Activated naive CD4-positive, alpha-beta T cell treated with anti-CD3 and anti-CD28 coated beads for 36 hours (primary cell): ENCODE data around the gene IGF1R. TPM values are rescaled to one million over a fixed set of nuclear protein-coding genes. Genes with fewer than 3 reads are reported as not detected.

ENCODE experiments used
- CTCF ChIA-PET: fragments of 350-600 bp; sonication (Branson Sonifier 250); formaldehyde crosslinking; loops from one replicate; lab custom pipeline; 2021; ENCODE audit warnings: antibody characterized with exemption; lab: Charles Lee
- DNase-seq: peaks from one replicate; pipeline ENCODE4 v3.0.0-alpha.2; 2020
- H3K27ac Mint-ChIP-seq: one replicate; pipeline ENCODE4 v1.8.0; 2021; ENCODE audit warnings: mild to moderate bottlenecking, mixed read lengths
- H3K27me3 Mint-ChIP-seq: one replicate; pipeline ENCODE4 v1.8.0; 2021; ENCODE audit warnings: low read depth, mixed read lengths
- H3K36me3 Mint-ChIP-seq: one replicate; pipeline ENCODE4 v1.8.0; 2021; ENCODE audit warnings: low read depth, mixed read lengths
- H3K4me1 Mint-ChIP-seq: one replicate; pipeline ENCODE4 v1.8.0; 2021; ENCODE audit warnings: low read depth, mixed read lengths
- H3K4me3 Mint-ChIP-seq: one replicate; pipeline ENCODE4 v1.8.0; 2021; ENCODE audit warnings: mild to moderate bottlenecking, moderate library complexity, mixed read lengths
- H3K9me3 Mint-ChIP-seq: one replicate; pipeline ENCODE4 v1.8.0; 2021; ENCODE audit warnings: mixed read lengths
- intact Hi-C: fragments of 100-400 bp; cut with micrococcal nuclease; formaldehyde crosslinking; loops from one replicate; pipeline ENCODE4 v1.15.1; 2023
- total RNA-seq, 2 experiments: library from RNA; stranded (reverse); gene quantifications; one replicate each; pipeline ENCODE4 v1.2.3, GENCODE V29; 2021

Gene IGF1R
- total RNA-seq, 2 experiments from 2014 or later: 25.6 to 26.6 TPM

DNA sequence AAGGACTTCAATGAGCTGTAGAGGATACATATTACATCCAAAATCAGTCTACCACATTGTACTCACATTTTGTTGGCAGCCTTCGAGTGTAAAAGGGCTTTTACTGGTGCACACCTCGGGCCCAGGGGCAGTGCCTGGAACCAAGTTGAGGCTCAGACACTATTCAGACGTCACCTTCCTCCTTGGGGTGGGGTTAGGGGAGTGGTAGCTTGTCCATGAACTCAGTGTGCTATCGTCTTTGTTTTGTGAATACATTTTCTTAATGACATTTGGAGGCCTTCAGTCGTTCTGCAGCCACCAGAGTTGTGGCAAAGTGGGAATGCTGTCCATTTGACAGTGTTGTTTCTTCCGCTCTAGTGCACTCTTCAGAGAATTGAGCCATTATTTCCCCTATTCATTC is 245.1 kb downstream of the IGF1R start:
- no peak for DNase-seq
- CTCF ChIA-PET: interaction anchor here (0.6 kb wide), 1 partner anchor 19 kb away, joined by 3 read pairs; no protein-coding TSS in a partner anchor
- intact Hi-C loops: no loop called here
- Mint-ChIP-seq H3K4me1 (peaks cover 9% of the 10 kb centered on the region), H3K4me3 (no peak overlapping the region), H3K27ac (no peak overlapping the region), H3K36me3 (peaks cover 30% of the 10 kb centered on the region), H3K9me3 (no peaks in the 10 kb centered on the region), H3K27me3 (no peaks in the 10 kb centered on the region)

- no peaks in the 10 kb centered on the region for H3K27me3 Mint-ChIP-seq
- intact Hi-C loops: no loop called here
- H3K9me3 Mint-ChIP-seq: no peaks in the 10 kb centered on the region
- no peak overlapping the region for H3K4me3 Mint-ChIP-seq
- DNase-seq: no peak
- CTCF ChIA-PET: interaction anchor here (0.6 to 0.7 kb wide), 2 partner anchors 93 to 379 kb away, joined by 3 to 4 read pairs; no protein-coding TSS in a partner anchor
- H3K36me3 Mint-ChIP-seq: peaks cover 30% of the 10 kb centered on the region
- peaks cover 4% of the 10 kb centered on the region for H3K4me1 Mint-ChIP-seq
- H3K27ac Mint-ChIP-seq: no peak overlapping the region
Measured at GRCh38 chr15:98894312-98894711, 246.0 kb downstream of the IGF1R start.

GRCh38 chr15:98896002-98896721 is 247.8 kb downstream of the IGF1R start:
- Mint-ChIP-seq H3K4me3 (no peak overlapping the region), H3K36me3 (peaks cover 30% of the 10 kb centered on the region), H3K9me3 (no peaks in the 10 kb centered on the region), H3K4me1 (no peaks in the 10 kb centered on the region), H3K27me3 (no peaks in the 10 kb centered on the region), H3K27ac (no peak overlapping the region)
- DNase-seq: no peak
- intact Hi-C loops: no loop called here
- CTCF ChIA-PET: interaction anchor here (1.3 to 1.5 kb wide), 2 partner anchors 14 to 180 kb away, joined by 3 to 4 read pairs; no protein-coding TSS in a partner anchor

DNA sequence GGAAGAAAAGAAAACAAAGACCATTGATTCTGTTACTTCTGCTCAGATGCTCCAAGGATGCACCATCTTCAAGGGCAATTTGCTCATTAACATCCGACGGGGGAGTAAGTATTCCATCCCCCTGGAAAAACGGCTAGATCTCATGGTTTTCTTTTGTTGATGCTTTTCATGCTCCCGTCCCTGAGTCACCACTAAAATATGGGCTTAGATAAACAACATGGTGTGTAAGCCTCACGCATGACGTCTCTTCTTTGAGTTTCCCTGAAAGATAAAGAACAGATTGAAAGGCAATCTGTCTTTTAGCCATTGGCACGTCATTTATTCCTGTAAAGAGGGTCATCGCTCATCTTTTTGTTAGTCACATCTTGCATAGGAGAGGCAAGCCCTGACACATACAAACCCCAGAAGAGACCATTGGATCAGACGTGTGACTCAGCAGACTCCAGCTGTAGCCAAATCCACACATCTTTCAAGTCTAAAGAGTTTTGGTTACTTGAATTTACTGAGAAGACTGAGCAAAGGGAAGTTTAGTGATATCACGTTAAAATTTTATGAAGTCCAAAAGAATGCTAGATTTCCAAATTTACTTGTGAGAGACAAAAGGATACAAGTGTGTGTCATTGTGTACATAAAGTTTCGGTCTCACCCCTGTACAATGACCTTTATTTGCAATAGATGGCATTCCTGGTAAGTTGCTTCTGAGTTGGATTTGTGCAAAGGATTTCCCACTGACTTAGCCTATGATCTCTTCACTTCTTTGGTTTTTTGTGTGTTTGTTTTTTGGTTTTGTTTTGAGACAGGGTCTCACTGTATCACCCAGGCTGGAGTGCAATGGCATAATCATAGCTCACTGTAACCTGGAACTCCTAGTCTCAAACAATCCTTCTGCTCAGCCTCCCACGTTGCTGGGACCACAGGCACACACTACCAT is 248.7 kb downstream of the IGF1R start:
- no peak for DNase-seq
- H3K9me3 Mint-ChIP-seq: no peaks in the 10 kb centered on the region
- no peak overlapping the region for H3K4me3 Mint-ChIP-seq
- intact Hi-C loops: no loop called here
- H3K27ac Mint-ChIP-seq: no peak overlapping the region
- no peaks in the 10 kb centered on the region for H3K27me3 Mint-ChIP-seq
- CTCF ChIA-PET: interaction anchor here (1.0 kb wide), 1 partner anchor 378 kb away, joined by 3 read pairs; no protein-coding TSS in a partner anchor
- peaks cover 31% of the 10 kb centered on the region for H3K36me3 Mint-ChIP-seq
- H3K4me1 Mint-ChIP-seq: peaks cover 6% of the 10 kb centered on the region

DNA sequence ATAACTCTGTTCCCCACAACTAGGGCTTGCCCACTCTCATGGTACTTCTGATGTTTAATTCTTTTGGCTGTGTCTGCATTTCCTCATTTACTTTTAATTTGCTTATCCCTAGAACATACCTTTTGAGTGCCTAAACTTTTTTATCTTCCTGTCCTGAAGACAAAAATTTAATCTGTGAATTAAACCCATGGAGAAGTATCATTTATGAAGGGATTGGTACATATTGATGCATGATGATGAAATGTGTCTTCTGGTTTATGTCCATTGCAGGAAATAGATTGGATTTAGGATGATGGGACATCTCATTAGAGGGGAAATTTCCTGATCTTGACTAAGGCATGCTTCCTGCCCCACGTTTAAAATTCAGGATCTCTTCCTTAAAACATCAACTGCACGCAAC is 249.8 kb downstream of the IGF1R start:
- Mint-ChIP-seq H3K4me3 (no peak overlapping the region), H3K9me3 (no peaks in the 10 kb centered on the region), H3K36me3 (peaks cover 30% of the 10 kb centered on the region), H3K4me1 (peaks cover 7% of the 10 kb centered on the region), H3K27ac (no peak overlapping the region), H3K27me3 (no peaks in the 10 kb centered on the region)
- intact Hi-C loops: no loop called here
- CTCF ChIA-PET: interaction anchor here (1.0 kb wide), 1 partner anchor 379 kb away, joined by 3 read pairs; no protein-coding TSS in a partner anchor
- no peak for DNase-seq

DNA sequence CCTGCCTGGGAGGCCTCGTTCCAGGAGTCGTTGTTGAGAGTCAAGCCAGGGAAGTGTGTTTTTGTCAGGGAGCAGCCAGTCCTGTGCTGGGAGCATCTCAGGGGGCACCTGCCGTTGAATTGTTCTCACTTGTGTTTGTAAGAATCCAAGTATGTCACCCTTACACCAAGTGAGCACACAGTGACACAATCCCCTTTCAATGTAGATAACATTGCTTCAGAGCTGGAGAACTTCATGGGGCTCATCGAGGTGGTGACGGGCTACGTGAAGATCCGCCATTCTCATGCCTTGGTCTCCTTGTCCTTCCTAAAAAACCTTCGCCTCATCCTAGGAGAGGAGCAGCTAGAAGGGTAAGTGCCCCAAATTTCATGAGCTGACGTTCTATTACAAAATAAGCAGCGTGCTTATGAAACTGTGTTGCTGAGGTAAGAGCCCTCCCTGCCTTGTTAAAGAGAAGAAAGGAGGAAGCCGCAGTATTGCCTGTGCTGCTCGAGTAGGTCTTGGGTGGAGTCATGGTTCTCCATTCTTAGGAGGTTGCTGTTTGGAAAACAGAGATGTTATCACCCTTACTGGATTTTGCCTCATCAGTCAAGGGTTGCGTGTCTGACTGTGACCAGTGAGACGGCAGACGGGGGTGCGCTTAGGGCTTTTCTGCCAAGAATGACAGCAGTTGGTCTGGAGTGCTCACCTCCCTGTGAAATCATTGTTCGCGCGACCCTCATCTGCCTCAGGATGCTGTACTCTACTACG is 251.1 kb downstream of the IGF1R start:
- Mint-ChIP-seq H3K4me1 (peaks cover 14% of the 10 kb centered on the region), H3K27ac (no peak overlapping the region), H3K9me3 (no peaks in the 10 kb centered on the region), H3K4me3 (no peak overlapping the region), H3K27me3 (no peaks in the 10 kb centered on the region), H3K36me3 (peaks cover 31% of the 10 kb centered on the region)
- CTCF ChIA-PET: interaction anchor here (0.7 kb wide), 1 partner anchor 18 kb away, joined by 3 read pairs; no protein-coding TSS in a partner anchor
- DNase-seq: no peak
- intact Hi-C loops: loop anchor here (5.0 kb wide), 1 partner anchor 382 kb away; no protein-coding TSS in a partner anchor

DNA sequence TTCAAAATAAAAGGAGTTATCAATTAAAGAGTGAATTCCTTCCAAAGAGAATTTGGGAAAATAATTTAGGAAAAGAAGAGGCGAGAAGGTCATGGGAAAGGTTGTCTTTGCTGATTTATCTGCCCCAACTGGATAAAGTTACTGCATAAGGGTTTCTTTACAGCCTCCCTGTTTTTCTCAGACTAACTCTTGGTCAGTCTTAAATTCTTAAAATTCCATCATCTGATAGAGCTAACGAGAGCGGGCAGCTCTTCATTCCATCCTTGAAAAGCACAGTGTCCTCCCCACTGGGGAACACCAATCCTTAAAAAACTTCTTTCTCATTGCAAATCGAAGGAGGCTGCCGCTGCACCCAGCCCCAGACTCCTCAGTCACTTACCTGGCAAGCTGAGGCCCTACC is 252.0 kb downstream of the IGF1R start:
- DNase-seq: no peak
- Mint-ChIP-seq H3K27ac (no peak overlapping the region), H3K4me3 (no peak overlapping the region), H3K36me3 (peaks cover 27% of the 10 kb centered on the region), H3K4me1 (peaks cover 14% of the 10 kb centered on the region), H3K27me3 (no peaks in the 10 kb centered on the region), H3K9me3 (no peaks in the 10 kb centered on the region)
- intact Hi-C loops: loop anchor here (5.0 kb wide), 1 partner anchor 383 kb away; no protein-coding TSS in a partner anchor
- CTCF ChIA-PET: interaction anchor here (0.6 kb wide), 2 partner anchors 51 to 149 kb away, joined by 5 to 9 read pairs; no protein-coding TSS in a partner anchor

DNA sequence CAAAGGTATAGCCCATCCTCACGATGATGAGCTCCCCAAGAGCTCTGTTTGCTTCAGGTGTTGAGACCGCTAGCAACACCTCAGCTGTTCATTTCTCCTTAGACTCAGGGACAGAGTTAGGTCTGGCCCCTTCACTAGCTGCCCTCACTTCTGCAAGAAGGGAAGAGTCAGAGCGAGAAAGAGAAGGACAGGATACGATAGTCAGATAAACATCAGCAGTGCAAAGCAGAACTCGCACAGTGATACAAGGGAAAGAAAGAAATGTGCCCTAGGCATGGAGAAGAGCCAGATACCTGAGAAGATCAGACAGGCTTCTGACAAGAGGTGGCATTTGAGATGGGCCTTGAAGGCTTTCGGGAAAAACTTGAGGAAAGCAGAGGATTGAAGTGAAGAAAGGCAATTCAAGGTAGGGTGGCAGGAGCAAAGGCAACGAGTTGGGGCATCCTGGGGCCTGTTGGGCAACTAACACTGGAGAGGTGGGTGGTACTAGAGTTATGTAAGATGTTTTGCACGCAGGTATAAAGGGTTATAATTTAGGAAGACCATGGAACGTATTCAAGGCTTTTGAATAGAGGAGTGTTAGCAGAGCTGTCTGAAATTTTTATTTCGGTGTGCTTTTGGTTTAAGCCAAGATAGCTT is 253.2 kb downstream of the IGF1R start:
- Mint-ChIP-seq H3K27ac (no peak overlapping the region), H3K27me3 (no peaks in the 10 kb centered on the region), H3K9me3 (no peaks in the 10 kb centered on the region), H3K36me3 (peaks cover 23% of the 10 kb centered on the region), H3K4me1 (peaks cover 14% of the 10 kb centered on the region), H3K4me3 (no peak overlapping the region)
- CTCF ChIA-PET: no interaction called here
- DNase-seq: no peak
- intact Hi-C loops: loop anchor here (5.0 kb wide), 1 partner anchor 384 kb away; no protein-coding TSS in a partner anchor

- Mint-ChIP-seq H3K27ac (no peak overlapping the region), H3K4me1 (peaks cover 14% of the 10 kb centered on the region), H3K4me3 (no peak overlapping the region), H3K36me3 (peaks cover 12% of the 10 kb centered on the region), H3K27me3 (no peaks in the 10 kb centered on the region), H3K9me3 (no peaks in the 10 kb centered on the region)
- DNase-seq: no peak
- CTCF ChIA-PET: interaction anchor here (1.4 to 1.6 kb wide), 2 partner anchors 21 to 383 kb away, joined by 4 to 6 read pairs; no protein-coding TSS in a partner anchor
- intact Hi-C loops: loop anchor here (5.0 kb wide), 1 partner anchor 386 kb away; no protein-coding TSS in a partner anchor
Measured at GRCh38 chr15:98902931-98903330, 254.6 kb downstream of the IGF1R start.

DNA sequence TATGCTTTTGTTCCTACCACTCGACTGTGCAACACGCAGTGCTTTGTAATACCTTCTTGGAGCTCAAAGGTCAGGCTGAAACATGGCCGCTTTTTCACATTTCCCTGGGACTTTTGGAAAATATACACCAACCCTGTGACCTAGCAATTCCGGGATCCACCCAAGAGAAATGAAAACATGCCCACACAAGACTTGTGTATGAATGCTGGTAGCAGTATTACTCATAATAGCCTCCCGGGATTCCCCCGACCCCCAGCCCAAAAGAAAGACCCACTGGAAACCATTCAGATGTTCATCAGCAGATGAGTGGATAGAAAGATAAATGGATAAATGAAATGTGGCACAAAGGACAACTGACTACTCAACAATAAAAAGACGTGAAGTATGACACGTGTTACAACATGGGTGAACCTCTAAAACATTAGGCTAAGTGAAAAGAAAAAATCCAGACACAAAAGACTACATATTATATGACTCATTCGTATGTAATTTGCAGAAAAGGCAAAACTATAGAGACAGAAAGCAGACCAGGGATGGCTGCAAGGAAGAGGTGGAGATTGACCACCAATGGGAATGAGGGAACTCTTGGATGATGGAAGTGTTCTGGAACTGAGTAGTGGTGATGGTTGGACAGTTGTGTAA is 255.2 kb downstream of the IGF1R start:
- Mint-ChIP-seq H3K27me3 (no peaks in the 10 kb centered on the region), H3K4me1 (peaks cover 14% of the 10 kb centered on the region), H3K36me3 (peaks cover 13% of the 10 kb centered on the region), H3K27ac (peak overlapping the region; percentile 25), H3K9me3 (no peaks in the 10 kb centered on the region), H3K4me3 (no peak overlapping the region)
- CTCF ChIA-PET: interaction anchor here (0.9 to 1.6 kb wide), 4 partner anchors 21 to 384 kb away, joined by 3 to 6 read pairs (median 4); no protein-coding TSS in a partner anchor
- DNase-seq: no peak
- intact Hi-C loops: loop anchor here (1.0 to 5.0 kb wide), 2 partner anchors 386 to 461 kb away; no protein-coding TSS in a partner anchor
